H9 (cell line): Measurements from ENCODE around the gene PDZD7. TPM values are rescaled to one million over a fixed set of nuclear protein-coding genes. Genes with fewer than 3 reads are reported as not detected.

Experiments used
- DNase-seq: peaks from one replicate; pipeline ENCODE4 v3.0.0-alpha.2; 2017
- H2AFZ ChIP-seq: one replicate; pipeline ENCODE4 v1.6.1; 2013; ENCODE audit warnings: mild to moderate bottlenecking, low read length, control low read depth, moderate library complexity
- H2AK5ac ChIP-seq: 2 replicates; pipeline ENCODE4 v1.6.1; 2013; ENCODE audit warnings: low read length, control low read depth, mixed read lengths; ENCODE audit not compliant: insufficient read length
- H2BK120ac ChIP-seq: one replicate; pipeline ENCODE4 v1.6.1; 2013; ENCODE audit warnings: low read depth, mild to moderate bottlenecking, low read length, control low read depth, inconsistent platforms; ENCODE audit not compliant: poor library complexity, severe bottlenecking
- H2BK12ac ChIP-seq: 2 replicates; pipeline ENCODE4 v1.6.1; 2013; ENCODE audit warnings: low read length, control low read depth, mixed read lengths, low read depth; ENCODE audit not compliant: insufficient read length
- H2BK15ac ChIP-seq: 2 replicates; pipeline ENCODE4 v1.6.1; 2013; ENCODE audit warnings: low read depth, low read length, control low read depth
- H2BK20ac ChIP-seq: one replicate; pipeline ENCODE4 v1.6.1; 2013; ENCODE audit warnings: low read depth, mild to moderate bottlenecking, low read length, control low read depth, inconsistent platforms; ENCODE audit not compliant: poor library complexity, severe bottlenecking
- H2BK5ac ChIP-seq: 2 replicates; pipeline ENCODE4 v1.6.1; 2013; ENCODE audit warnings: low read length, control low read depth, mixed read lengths; ENCODE audit not compliant: insufficient read length
- H3K14ac ChIP-seq: 2 replicates; pipeline ENCODE4 v1.6.1; 2013; ENCODE audit warnings: low read length, control low read depth; ENCODE audit not compliant: insufficient read depth
- H3K18ac ChIP-seq: 2 replicates; pipeline ENCODE4 v1.6.1; 2013; ENCODE audit warnings: low read depth, mild to moderate bottlenecking, mixed read lengths, low read length, control low read depth; ENCODE audit not compliant: insufficient read length
- H3K23ac ChIP-seq: 2 replicates; pipeline ENCODE4 v1.6.1; 2013; ENCODE audit warnings: low read length, control low read depth, mixed read lengths, low read depth; ENCODE audit not compliant: insufficient read length
- H3K23me2 ChIP-seq: 2 replicates; pipeline ENCODE4 v1.6.1; 2013; ENCODE audit warnings: low read depth, mild to moderate bottlenecking, mixed read lengths, low read length, control low read depth; ENCODE audit not compliant: insufficient read length, poor library complexity, severe bottlenecking
- H3K27ac ChIP-seq: 2 replicates; pipeline ENCODE4 v1.5.1; 2013; ENCODE audit warnings: low read length, control low read depth, mixed read lengths, low read depth; ENCODE audit not compliant: insufficient read length
- H3K27me3 ChIP-seq: 2 replicates; pipeline ENCODE4 v1.6.1; 2013; ENCODE audit warnings: low read length, control low read depth, inconsistent platforms; ENCODE audit not compliant: insufficient read depth
- H3K4ac ChIP-seq: 2 replicates; pipeline ENCODE4 v1.6.1; 2013; ENCODE audit warnings: low read depth, mild to moderate bottlenecking, control low read depth, inconsistent platforms, low read length, moderate library complexity
- H3K4me1 ChIP-seq: 2 replicates; pipeline ENCODE4 v1.6.1; 2013; ENCODE audit warnings: low read length, control low read depth, inconsistent platforms; ENCODE audit not compliant: insufficient read depth
- H3K4me2 ChIP-seq: 2 replicates; pipeline ENCODE4 v1.6.1; 2013; ENCODE audit warnings: low read length, control low read depth, mixed read lengths; ENCODE audit not compliant: insufficient read length, insufficient read depth
- H3K56ac ChIP-seq: 2 replicates; pipeline ENCODE4 v1.6.1; 2013; ENCODE audit warnings: low read depth, mild to moderate bottlenecking, mixed read lengths, low read length, control low read depth; ENCODE audit not compliant: insufficient read length
- H3K79me1 ChIP-seq: 2 replicates; pipeline ENCODE4 v1.6.1; 2013; ENCODE audit warnings: low read depth, mild to moderate bottlenecking, moderate library complexity, low read length, control low read depth, inconsistent platforms; ENCODE audit not compliant: insufficient read depth, poor library complexity, severe bottlenecking
- H3K79me2 ChIP-seq: 2 replicates; pipeline ENCODE4 v1.6.1; 2013; ENCODE audit warnings: low read length, control low read depth, inconsistent platforms; ENCODE audit not compliant: insufficient read depth
- H3K9ac ChIP-seq: 2 replicates; pipeline ENCODE4 v1.6.1; 2013; ENCODE audit warnings: low read length, control low read depth, mixed read lengths; ENCODE audit not compliant: insufficient read length; ENCODE audit errors: extremely low read depth
- H3K9me3 ChIP-seq: one replicate; pipeline ENCODE4 v1.6.1; 2013; ENCODE audit warnings: low read depth, low read length, inconsistent platforms; ENCODE audit not compliant: control insufficient read depth
- H3T11ph ChIP-seq: one replicate; pipeline ENCODE4 v1.6.1; 2013; ENCODE audit warnings: mild to moderate bottlenecking, low read length, control low read depth, inconsistent platforms
- H4K20me1 ChIP-seq: one replicate; pipeline ENCODE4 v1.6.1; 2013; ENCODE audit not compliant: control insufficient read depth, insufficient read length, insufficient read depth
- H4K5ac ChIP-seq: 2 replicates; pipeline ENCODE4 v1.6.1; 2013; ENCODE audit warnings: low read depth, mild to moderate bottlenecking, mixed read lengths, low read length, control low read depth; ENCODE audit not compliant: insufficient read length
- H4K8ac ChIP-seq: replicated peaks from 2 replicates; pipeline ENCODE4 v1.6.1; 2013; ENCODE audit warnings: low read length, control low read depth, mixed read lengths, low read depth; ENCODE audit not compliant: insufficient read length
- H4K91ac ChIP-seq: 2 replicates; pipeline ENCODE4 v1.6.1; 2013; ENCODE audit warnings: low read depth, mild to moderate bottlenecking, moderate library complexity, mixed read lengths, low read length, control low read depth; ENCODE audit not compliant: insufficient read length
- H3K27ac Mint-ChIP-seq, 3 experiments: 2 replicates in 2 of 3; 3 replicates in 1 of 3; pipeline ENCODE4 v1.8.0; 2020 to 2021; ENCODE audit warnings: mixed read lengths in 3 of 3, mild to moderate bottlenecking in 1 of 3, moderate library complexity in 1 of 3
- H3K27me3 Mint-ChIP-seq: 2 replicates; pipeline ENCODE4 v1.8.0; 2021; ENCODE audit warnings: low read depth, mild to moderate bottlenecking, moderate library complexity, mixed read lengths
- H3K36me3 Mint-ChIP-seq, 3 experiments: 2 replicates in 2 of 3; 3 replicates in 1 of 3; pipeline ENCODE4 v1.8.0; 2020 to 2021; ENCODE audit warnings: low read depth in 3 of 3, mixed read lengths in 3 of 3; ENCODE audit not compliant: insufficient read depth in 1 of 3
- H3K4me1 Mint-ChIP-seq, 2 experiments: 2 replicates each; pipeline ENCODE4 v1.8.0; 2020; ENCODE audit warnings: mixed read lengths in 2 of 2
- H3K4me3 Mint-ChIP-seq, 2 experiments: 2 replicates in 1 of 2; 3 replicates in 1 of 2; pipeline ENCODE4 v1.8.0; 2020 to 2021; ENCODE audit warnings: mild to moderate bottlenecking in 2 of 2, mixed read lengths in 2 of 2, moderate library complexity in 1 of 2
- H3K9me3 Mint-ChIP-seq, 2 experiments: 2 replicates in 1 of 2; 3 replicates in 1 of 2; pipeline ENCODE4 v1.8.0; 2020; ENCODE audit warnings: mild to moderate bottlenecking in 2 of 2, mixed read lengths in 2 of 2, moderate library complexity in 1 of 2
- WGBS: extraction: QIAGEN DNeasy Blood & Tissue Kit; methylation state at CpG from one replicate; pipeline ENCODE4 v1.1.7; 2013; ENCODE audit warnings: missing lambda C conversion rate, low lambda C conversion rate, mixed read lengths; ENCODE audit not compliant: insufficient read length; ENCODE audit errors: extremely low coverage; 5-methylcytosine and 5-hydroxymethylcytosine counted together
- total RNA-seq: library from RNA; stranded (reverse); gene quantifications from 2 replicates; pipeline ENCODE4 v1.2.1, GENCODE V29; 2021
- TF ChIP-seq, protein P1 (sequence below): fragments of 200-600 bp; sonication (generic); conservative IDR thresholded peaks from 3 replicates; pipeline ENCODE4 v1.8.0; 2021; ENCODE audit warnings: antibody characterized with exemption, mild to moderate bottlenecking

Gene PDZD7
- total RNA-seq, 1 experiment from 2014 or later: 2.0 TPM

DNA sequence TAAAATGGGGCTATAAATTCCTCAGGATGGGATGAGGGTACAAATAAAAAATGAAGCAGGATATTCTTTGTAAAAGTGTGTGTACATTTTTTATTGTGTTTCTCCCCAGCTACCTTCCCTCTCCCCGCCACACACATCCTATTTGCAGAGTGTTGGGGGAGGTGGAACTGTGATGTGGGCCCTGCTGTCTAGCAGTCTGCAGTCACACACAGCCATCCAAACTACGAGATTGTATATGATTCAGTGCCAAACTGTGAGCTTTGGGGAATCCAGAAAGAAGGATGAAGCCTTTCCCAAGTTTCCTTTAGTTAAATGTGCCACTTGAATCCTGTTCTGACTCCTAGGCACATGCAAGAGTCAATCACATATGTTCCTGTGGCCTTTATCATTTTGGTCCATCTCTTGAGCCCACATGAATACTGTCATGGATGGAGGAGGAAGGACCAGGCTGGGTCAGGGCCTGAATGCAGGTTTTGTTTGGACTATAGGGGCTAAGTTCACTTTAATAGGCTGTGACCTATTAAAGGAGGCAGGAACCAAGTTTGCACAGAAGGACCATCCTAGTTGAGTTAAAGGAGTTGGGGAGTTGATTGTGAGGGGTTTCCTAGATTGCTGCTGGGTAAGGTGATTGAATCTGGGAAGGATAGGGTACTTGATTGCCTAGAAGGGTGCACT is 62.7 kb downstream of the PDZD7 start:
- Mint-ChIP-seq H3K4me1 (peaks cover 32 to 34% of the 10 kb centered on the region in 2 experiments), H3K36me3 (peaks cover 0 to 2% (median 0%) of the 10 kb centered on the region in 3 experiments; a peak in 1 of 7 replicates), H3K27me3 (peaks cover 7% of the 10 kb centered on the region), H3K27ac (no peak overlapping the region), H3K4me3 (peak overlapping the region; percentile 66 to 84), H3K9me3 (no peaks in the 10 kb centered on the region; a peak in 1 of 5 replicates)
- Histone ChIP-seq H3K14ac (no peak overlapping the region), H3T11ph (no peak overlapping the region), H4K20me1 (no peaks in the 10 kb centered on the region), H3K4me1 (no peaks in the 10 kb centered on the region), H2BK5ac (no peak overlapping the region), H3K79me1 (no peaks in the 10 kb centered on the region), H2BK20ac (no peak overlapping the region), H3K56ac (no peak overlapping the region), H4K5ac (no peak overlapping the region), H2BK120ac (no peak overlapping the region), H3K18ac (no peak overlapping the region), H3K23me2 (peaks cover 12% of the 10 kb centered on the region), H2BK12ac (no peak overlapping the region), H4K8ac (no peak overlapping the region), H3K27me3 (no peaks in the 10 kb centered on the region), H2AFZ (no peak overlapping the region), H3K79me2 (no peaks in the 10 kb centered on the region), H3K27ac (no peak overlapping the region), H2AK5ac (no peak overlapping the region), H4K91ac (no peak overlapping the region), H2BK15ac (no peak overlapping the region), H3K23ac (no peak overlapping the region), H3K4ac (no peak overlapping the region), H3K9me3 (no peaks in the 10 kb centered on the region), H3K9ac (no peak overlapping the region), H3K4me2 (peak overlapping the region; percentile 95)
- DNase-seq: no peak
- WGBS: no CpG with 5 or more reads among the region's 2 CpGs
- TF ChIP-seq, protein P1, sequence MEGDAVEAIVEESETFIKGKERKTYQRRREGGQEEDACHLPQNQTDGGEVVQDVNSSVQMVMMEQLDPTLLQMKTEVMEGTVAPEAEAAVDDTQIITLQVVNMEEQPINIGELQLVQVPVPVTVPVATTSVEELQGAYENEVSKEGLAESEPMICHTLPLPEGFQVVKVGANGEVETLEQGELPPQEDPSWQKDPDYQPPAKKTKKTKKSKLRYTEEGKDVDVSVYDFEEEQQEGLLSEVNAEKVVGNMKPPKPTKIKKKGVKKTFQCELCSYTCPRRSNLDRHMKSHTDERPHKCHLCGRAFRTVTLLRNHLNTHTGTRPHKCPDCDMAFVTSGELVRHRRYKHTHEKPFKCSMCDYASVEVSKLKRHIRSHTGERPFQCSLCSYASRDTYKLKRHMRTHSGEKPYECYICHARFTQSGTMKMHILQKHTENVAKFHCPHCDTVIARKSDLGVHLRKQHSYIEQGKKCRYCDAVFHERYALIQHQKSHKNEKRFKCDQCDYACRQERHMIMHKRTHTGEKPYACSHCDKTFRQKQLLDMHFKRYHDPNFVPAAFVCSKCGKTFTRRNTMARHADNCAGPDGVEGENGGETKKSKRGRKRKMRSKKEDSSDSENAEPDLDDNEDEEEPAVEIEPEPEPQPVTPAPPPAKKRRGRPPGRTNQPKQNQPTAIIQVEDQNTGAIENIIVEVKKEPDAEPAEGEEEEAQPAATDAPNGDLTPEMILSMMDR: no peak
